D341Med (cell line): Measurements from ENCODE around the gene GALNT14.

ENCODE experiments used
- DNase-seq: peaks from one replicate; pipeline ENCODE4 v3.0.0; 2012; ENCODE audit warnings: low spot score

The GALNT14 gene

DNA sequence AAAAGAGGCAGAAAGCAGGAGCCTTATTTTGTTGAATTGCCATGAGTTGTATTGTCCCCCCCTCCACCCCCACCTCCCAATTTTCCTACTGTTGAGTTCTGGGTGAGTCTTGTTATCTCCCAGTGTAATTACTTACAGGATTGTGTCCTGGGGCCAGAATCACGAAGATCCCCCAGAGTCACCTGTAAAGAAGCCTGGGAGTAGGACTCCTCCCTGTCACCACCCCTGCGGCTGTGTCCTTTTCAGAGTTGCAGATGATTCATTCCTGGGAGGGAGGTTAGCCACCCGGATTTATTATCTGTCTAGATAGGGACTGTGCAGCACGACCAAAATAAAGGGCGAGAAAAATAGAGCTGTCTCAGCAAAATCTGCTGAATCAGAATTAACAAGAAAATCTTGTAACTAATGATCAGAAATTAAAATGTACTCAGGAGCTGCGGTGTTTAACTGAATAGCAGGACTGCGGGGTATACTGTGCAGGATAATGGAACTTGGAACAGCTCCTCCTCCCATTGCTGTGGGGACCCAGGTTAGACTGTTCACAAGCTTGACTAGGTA is 249.3 kb downstream of the GALNT14 start:
- no peak for DNase-seq

DNA sequence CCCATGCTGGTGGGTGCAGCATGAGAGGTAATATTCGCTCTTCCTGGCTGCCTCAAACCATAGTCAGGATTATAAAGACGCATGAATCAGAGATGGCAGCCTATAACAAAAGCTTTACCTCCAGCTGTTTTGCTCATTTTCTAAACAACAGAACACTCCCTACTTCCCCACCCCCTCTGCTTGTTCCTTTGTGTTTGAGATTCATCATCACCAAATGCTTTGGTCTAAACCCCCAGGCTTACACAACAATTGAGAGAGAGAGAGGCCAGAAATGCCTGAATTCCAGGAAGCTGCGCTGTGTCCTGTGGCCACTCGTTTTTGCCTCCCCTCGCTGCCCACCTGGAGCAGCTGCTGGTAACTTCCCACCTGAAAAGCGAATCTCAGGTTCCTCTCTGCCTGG is 252.2 kb downstream of the GALNT14 start:
- no peak for DNase-seq

- DNase-seq: no peak
These were observed 254.4 kb downstream of the GALNT14 start for GRCh38 chr2:30883822-30884221.

- no peak for DNase-seq
These were observed 255.1 kb downstream of the GALNT14 start for GRCh38 chr2:30883184-30883583.

DNA sequence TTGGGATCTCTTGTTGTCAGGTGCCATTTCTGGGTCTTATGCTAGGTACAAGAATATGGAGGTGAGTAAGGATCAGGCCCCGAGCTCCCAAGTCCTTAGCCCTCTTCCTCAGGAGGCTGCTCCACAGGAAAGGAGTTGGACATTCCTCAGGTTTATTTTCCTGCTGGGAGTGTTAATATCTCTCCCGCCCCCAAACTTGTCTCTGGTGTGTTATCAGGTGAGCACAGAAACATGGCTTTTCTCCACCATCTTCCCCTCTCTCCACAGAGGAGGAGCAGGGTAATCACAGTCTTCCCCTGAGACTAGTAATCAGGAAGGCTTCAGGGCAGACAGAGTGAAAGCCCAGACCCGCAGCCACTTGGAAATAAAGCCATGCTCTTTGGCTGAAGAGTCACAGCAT is 257.7 kb downstream of the GALNT14 start:
- no peak for DNase-seq

- DNase-seq: no peak
These were observed 260.4 kb downstream of the GALNT14 start for GRCh38 chr2:30877833-30878232.

DNA sequence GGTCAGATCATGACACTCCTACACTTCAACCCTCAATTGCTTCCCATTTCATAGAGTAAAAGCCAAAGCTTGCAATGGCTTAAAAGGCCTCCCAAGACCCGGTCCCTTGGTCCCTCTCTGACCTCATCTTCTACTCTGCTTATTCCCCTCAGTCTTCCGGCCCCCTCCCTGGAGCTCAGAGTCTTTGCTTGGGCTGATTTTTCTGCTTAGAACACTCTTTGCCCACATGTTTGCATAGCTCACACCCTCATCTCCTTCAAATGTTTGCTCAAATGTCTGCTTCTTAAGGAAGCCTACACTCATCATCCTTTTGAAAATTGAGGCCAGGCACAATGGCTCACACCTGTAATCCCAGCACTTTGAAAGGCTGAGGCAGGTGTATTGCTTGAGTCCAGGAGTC is 265.4 kb downstream of the GALNT14 start:
- no peak for DNase-seq

- DNase-seq: no peak
These were observed 266.1 kb downstream of the GALNT14 start for GRCh38 chr2:30871980-30872789.

GRCh38 chr2:30871440-30871839 is 266.8 kb downstream of the GALNT14 start:
- DNase-seq: no peak

- no peak for DNase-seq
These were observed 268.3 kb downstream of the GALNT14 start for GRCh38 chr2:30869988-30870387.

- no peak for DNase-seq
These were observed 270.9 kb downstream of the GALNT14 start for GRCh38 chr2:30867385-30867784.

DNA sequence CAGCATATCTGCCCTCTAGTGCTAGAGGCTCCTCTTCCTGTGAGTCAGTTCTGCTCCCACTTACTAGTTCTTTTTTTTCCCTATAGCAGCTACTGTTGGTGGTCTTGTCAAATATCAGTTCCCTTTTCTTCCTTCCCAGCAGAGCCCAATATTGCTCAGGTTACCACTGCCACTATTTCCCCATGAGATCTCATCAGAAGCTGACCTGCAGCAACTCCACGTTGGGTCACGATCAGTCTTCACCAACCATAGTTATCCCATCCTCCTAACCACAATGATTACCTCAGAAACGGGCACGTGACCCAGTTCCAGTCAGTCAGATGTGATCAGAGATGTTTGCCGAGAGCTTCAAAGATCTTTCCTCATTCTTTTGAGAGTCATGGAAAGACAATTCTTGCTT is 271.3 kb downstream of the GALNT14 start:
- DNase-seq: no peak

- no peak for DNase-seq
These were observed 272.2 kb downstream of the GALNT14 start for GRCh38 chr2:30865892-30866681.

DNA sequence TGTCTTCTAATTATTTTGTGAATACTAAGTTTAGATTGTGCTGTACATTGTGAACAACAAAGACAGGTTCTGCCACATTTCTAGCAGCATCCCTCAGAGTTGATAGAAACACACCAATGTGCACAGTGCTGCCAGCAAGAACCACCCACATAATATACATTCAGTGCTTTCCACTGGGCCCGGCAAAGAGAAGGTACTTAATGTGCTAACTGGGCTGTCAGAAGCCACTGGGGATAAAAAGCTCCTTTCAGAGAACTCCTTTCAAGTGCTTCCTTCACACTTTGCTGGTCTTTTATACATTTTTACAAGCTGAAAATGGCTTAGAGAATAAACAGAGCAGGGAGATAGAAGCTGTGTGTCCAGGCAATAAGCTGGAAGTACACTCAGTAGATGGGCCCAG is 273.0 kb downstream of the GALNT14 start:
- DNase-seq: no peak

- DNase-seq: peak; percentile 73
These were observed 276.1 kb downstream of the GALNT14 start for GRCh38 chr2:30862054-30862651.

DNA sequence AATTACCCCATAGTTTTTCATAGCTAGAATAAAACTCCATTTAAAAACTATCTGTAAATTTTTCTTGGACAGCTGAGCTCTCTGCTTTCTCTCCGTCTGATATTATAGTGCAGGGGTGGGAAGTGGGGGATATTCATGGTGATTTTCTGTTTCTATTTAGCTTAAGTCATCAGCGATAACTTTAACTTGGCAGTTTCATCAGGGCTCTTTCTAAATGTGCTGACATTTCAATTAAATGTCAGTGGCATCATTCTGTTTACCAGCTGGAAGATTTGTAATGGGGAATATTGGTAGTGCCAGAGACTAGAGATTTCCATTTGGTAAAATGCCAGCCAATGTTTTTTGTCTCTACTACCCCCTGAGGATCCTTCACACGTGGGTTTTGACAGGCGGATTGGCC is 277.5 kb downstream of the GALNT14 start:
- no peak for DNase-seq
